ENCODE measurements around the gene HEXD.
"Not testable (repeated sequence)": the region's sequence is repeated elsewhere in the genome, so short reads cannot be mapped to it uniquely, and the experiment has no call there.

The HEXD gene

DNA sequence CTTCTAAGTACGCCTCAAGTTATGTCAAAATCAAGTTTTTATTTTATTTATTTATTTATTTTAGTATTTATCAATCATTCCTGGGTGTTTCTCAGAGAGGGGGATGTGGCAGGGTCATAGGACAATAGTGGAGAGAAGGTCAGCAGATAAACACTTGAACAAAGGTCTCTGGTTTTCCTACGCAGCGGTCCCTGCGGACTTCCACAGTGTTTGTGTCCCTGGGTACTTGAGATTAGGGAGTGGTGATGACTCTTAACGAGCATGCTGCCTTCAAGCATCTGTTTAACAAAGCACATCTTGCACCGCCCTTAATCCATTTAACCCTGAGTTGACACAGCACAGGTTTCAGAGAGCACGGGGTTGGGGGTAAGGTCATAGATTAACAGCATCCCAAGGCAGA is 35.0 kb downstream of the HEXD start:
- in situ Hi-C loops (cut with HindIII; ENCODE audit: low sequenced_read_pairs) = not testable (repeated sequence)

DNA sequence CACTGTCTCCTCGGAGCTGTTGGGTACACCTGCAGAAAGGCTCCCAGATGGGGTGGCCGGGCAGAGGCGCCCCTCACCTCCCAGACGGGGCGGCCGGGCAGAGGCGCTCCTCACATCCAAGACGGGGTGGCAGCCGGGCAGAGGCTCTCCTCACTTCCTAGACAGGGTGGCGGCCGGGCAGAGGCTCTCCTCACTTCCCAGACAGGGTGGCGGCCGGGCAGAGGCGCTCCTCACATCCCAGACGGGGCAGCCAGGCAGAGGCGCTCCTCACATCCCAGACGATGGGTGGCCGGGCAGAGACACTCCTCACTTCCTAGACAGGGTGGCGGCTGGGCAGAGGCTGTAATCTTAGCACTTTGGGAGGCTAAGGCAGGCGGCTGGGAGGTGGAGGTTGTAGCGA is 35.6 kb downstream of the HEXD start:
- in situ Hi-C loops (cut with HindIII; ENCODE audit: low sequenced_read_pairs) = not testable (repeated sequence)

DNA sequence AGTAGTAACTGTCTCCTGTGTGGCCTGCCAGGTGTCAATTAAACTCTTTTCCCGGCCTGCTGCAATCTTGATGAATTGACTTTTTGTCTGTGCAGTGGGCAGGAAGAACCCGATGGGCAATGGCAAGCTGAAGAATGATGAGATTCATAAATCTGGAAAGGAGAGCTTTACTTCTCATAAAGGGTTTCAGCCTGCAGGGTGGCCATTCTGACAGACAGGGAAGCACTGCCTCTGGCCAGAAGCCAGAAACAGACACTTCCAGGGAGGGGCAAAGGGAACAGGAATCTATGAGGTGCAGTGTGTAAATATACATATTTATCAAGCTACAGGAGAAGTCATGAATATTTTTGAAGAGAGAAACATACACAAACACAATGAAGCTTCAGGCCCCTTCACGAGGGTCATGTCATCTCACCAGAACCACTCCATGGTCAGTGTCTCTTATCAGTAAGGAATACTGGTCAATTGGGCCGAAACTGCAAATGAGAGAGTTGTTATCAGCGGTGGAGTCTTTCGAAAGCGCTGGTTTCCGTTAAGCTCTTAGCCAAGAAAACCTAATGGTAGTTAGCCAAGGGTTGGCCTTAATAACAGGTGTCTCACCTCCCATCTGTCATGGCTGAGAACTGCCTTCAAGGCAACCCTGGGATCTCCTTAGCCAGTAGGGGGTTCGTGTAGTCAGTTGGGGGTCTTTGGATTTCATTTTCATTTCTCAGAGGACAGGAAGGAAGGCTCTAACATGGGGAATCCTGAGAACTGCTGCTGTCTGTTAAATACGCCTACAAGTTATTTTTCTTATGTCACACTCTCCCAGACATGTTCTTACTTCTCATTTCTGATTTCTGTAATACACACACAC is 39.2 kb downstream of the HEXD start:
- in situ Hi-C loops (cut with HindIII; ENCODE audit: low sequenced_read_pairs) = no loop called here

DNA sequence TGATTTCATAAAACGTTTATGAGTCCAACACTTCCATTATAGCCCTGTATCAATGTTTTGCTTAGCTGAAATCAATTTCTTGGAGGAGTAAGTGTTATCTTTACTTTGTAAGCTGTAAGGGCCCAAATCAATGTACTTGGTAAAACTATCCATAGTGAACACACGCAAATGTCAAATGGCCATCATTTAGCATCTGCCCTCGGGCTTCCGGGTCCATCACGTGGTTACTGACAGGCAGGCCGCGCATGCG is 39.7 kb downstream of the HEXD start:
- in situ Hi-C loops (cut with HindIII; ENCODE audit: low sequenced_read_pairs) = no loop called here

DNA sequence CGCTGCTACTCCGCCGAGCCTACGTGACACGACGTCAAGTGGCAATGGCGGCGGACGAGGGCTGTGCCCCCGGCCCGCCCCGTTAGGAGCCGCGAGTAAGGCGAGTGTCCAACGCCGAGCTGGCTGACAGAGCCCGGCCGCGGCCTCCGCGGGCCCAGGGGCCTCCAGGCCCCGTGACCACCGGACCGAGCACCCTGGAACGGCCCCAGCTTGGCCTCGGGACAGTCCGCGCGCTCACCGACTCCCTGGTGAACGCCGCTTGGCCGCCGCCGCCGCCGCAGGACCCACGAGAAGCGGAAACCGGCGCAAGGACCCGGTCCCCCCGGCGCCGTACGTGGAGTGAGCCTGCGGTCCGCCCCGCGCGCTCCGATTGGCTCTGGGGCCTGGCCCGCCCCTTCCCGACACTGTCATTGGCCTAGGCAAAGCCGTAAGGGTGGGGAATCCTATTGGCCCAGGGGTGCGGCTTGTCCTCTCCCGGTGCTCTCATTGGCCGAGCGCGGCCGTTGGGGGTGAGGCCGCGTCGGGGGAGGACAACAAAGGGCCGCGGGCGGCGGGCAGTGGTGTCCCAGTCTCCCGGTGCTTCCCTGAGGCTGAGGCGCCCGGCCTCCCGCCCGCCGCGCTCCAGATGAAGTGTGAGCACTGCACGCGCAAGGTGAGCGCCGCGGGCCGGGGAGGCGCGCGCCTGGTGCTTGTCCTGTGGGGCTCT is 40.2 kb downstream of the HEXD start, which contains the start of gene NARF:
NARF (plus strand) TSS at position 563 of the 706 bp plus-strand sequence; CDS start at position 626, 63 bp downstream.
- in situ Hi-C loops (cut with HindIII; ENCODE audit: low sequenced_read_pairs) = no loop called here

DNA sequence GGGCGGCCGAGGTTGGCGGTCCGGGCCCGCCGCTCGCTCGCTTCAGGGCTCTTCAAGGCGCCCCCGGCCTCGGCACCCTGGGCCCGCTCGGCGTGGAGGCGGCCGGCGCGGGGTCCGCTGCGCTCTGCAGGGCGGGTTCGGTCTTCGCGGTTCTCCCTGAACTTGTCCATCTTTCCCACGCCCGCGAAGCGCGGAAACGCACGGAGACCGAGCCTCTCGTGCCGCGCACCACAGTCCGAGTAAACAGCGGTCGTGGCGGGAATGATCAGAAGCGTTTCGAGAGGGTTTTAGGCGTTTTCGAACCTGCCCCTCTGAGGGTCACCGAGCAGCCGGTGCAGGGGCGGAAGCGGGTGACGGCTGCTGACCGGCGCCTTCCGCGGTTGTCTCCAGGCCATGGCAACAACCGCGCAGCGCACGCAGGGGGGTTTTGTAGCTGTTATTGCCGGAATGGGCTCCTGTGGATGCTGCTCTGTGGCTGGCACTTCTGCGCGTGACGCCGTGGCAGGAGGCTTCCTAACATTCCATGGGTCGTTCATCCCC is 40.8 kb downstream of the HEXD start:
- in situ Hi-C loops (cut with HindIII; ENCODE audit: low sequenced_read_pairs) = no loop called here

DNA sequence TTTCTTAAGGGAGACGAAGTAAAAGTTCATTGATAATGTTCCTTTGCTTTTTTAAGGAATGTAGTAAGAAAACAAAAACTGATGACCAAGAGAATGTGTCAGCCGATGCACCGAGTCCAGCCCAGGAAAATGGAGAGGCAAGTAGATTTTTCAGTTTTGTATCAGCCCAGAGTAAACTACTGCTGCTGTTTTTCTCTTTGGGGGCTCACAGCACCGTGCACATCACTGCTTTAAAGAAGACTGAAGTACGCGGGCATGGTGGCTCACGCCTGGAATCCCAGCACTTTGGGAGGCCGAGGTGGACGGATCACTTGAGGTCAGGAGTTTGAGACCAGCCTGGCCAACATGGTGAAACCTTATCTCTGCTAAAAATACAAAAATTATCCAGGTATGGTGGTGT is 41.8 kb downstream of the HEXD start:
- in situ Hi-C loops (cut with HindIII; ENCODE audit: low sequenced_read_pairs) = not testable (repeated sequence)

DNA sequence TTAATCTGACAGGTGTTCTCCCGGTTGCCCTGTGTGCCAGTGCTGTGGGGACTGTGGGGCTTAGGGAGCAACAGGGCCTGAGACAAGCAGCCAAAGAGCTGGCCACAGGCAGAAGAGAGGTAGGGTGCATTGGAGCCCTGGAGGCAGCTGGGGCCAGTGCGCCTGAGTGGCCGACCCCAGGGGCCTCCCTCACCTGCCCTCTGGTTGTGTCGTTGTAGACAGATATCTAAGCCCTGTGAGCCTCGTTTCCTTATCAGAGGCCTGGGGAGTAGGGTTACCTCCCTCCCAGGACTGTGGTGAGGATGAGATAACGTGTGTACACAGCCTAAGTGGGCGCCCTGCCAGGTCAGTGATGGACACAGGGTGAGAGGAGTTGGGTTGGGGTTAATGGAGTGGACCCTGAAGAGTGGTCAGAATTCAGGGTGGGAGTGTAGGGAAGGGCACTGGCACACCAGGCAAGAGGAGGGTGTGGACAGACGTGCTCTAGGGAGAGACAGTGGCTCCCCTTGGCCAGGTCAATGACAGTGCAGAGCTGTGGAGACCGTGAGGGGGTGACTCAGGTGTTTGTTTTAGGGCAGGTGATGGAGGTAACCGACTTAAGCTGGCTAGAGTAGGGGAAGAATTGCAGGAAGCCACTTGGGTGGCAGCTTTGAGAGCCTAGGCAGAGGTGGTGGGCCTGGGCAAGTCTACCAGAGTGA is 43.8 kb downstream of the HEXD start:
- in situ Hi-C loops (cut with HindIII; ENCODE audit: low sequenced_read_pairs) = no loop called here

DNA sequence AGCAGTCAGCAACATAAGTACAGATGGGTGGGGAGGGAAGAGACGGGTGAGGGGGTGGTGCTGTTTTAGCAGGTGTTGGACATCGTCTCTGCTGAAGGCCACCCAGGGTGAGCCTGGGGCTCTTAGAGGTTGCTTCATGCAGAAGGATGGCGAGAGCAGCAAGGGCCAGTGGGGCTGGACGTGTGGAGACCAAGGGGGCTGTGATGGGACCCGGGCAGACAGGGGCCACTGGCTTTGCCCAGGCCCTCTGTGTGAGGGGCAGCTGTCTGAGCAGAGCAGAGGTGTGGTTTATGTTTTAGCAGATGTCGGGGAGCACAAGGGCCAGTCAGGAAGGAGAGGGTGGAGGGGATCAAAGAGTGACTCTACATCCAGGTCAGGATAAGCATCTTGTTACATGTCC is 45.2 kb downstream of the HEXD start:
- in situ Hi-C loops (cut with HindIII; ENCODE audit: low sequenced_read_pairs) = no loop called here

DNA sequence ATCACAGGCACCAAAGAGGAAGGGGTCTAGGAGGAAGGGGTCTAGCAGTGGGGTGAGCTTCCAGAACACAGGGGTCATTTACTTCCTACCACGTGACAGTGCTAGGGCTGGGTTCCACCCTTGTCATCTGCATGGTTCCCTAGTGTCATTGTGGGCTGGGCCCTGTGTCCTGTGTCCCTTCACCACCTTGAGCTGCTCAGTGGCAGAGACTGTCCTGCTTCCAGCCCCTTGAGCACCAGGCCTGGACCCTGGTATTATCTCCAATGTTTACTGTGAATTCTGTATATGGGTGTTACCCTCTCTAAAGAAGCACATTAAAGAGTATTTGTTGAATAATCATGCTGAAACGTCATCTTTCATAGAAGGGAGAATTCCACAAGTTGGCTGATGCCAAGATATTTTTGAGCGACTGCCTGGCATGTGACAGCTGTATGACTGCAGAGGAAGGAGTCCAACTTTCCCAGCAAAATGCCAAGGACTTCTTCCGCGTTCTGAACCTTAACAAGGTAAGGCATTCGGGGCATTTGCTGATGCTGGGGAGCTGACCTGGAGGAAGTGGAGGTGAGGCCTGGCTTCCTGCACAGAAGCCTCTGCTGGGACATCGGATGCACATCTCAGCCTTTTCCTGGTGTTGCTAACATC is 45.9 kb downstream of the HEXD start:
- in situ Hi-C loops (cut with HindIII; ENCODE audit: low sequenced_read_pairs) = no loop called here

DNA sequence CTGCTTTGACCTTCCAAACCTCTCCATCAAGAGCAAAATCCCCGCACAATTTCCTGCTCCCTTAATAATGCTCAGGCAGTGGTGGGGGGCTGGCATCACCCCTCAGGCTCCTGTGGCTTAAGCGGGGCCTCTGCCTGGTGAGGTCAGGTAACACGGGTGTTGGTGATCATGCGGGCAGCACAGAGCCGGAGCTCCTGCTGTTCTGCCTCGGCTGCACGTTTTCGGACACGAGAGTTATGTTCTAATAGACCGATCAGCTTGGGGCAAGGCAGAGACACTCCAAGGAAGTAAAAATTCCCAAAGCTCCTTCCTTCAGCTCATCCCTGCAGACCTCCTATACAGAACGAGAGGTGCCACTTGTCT is 46.4 kb downstream of the HEXD start:
- in situ Hi-C loops (cut with HindIII; ENCODE audit: low sequenced_read_pairs) = no loop called here

DNA sequence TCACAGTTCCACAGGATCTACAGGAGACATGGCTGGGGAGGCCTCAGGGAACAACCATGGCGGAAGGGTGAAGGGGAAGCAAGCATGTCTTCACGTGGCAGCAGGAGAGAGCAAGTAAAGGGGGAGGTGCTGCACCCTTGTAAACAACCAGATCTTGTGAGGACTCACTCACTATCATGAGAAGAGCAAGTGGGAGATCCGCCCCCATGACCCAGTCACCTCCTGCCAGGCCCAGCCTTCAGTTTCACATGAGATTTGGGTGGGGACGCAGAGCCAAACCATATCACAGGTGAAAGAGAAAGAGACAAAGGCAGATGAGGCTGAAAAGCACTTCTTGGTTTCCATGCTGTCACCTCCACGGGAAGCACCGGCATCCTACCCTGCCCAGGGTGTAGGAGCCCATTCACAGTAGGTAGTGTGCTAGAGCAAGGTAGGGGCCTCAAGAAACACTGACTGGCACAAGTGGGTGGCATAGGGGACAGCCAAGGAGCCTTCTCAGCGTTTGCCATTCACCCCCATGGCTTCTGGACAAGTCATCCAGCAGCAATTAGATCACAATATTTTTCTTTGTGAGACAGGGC is 47.0 kb downstream of the HEXD start:
- in situ Hi-C loops (cut with HindIII; ENCODE audit: low sequenced_read_pairs) = no loop called here

DNA sequence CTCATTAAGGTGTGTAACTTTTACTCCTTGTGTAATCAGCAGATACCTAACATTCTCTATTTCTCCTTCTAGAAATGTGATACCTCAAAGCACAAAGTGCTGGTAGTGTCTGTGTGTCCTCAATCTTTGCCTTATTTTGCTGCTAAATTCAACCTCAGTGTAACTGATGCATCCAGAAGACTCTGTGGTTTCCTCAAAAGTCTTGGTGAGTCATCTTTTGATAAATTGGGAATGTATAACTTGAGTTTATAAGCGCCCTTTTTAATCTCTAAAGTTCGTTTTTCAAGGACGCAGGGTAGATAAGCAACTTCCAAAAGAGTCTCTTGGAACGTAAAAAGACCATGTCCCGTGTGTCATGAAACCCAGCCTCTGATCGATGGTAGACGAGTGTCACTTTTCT is 50.5 kb downstream of the HEXD start:
- in situ Hi-C loops (cut with HindIII; ENCODE audit: low sequenced_read_pairs) = no loop called here

DNA sequence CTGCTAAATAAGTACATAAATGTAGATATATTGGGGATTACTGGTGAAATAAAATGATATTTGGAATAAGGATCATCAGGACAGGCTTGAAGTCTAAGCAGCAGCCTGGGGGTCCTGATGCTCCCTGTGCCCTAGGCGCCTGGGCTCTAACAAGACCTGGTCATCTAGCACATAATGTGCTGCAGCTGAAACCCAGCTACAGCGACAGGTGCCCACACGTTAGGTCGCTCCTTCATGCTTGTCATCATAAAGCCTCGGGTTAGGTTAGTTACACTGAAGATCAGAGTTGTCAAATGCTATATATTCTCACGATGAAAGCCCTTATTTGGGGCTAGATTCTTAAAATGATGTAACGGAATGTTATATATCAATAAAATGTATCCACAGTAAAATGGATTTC is 51.9 kb downstream of the HEXD start:
- in situ Hi-C loops (cut with HindIII; ENCODE audit: low sequenced_read_pairs) = no loop called here

DNA sequence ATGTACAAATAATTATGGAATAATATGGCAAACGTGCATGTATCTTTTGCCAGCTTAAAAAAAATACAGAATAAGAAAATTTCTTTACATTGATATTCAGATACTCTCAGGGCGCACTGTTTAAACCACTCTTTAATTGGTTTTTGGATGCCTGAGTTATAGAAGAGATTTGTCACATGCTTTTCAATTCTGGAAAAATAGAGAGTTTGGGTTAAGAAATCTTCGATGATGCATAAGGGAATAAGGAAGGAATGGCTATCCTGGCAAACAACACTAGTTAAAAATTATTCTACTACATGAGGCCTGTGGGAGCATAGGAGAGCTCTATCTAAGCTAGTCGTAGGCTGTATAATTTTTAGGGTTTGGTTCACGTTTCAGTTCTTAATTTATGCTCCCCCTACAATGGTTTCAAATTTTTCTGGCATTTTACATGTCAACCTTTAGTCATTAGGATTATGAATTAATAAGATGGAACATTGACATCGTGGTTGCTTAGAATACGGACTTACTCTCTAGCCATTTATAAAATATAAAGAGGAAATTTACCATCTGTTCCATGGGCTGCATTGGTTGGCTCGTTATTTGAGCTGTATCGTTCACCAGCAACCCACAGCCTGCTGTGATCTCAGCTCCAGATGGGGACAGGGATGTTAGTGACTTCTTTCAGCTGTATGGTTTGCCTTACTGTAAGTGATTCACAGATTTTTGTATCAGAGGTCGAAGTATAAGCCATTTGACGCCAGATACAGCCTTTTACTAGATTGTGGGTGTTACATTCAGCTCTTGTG is 56.3 kb downstream of the HEXD start:
- in situ Hi-C loops (cut with HindIII; ENCODE audit: low sequenced_read_pairs) = no loop called here

DNA sequence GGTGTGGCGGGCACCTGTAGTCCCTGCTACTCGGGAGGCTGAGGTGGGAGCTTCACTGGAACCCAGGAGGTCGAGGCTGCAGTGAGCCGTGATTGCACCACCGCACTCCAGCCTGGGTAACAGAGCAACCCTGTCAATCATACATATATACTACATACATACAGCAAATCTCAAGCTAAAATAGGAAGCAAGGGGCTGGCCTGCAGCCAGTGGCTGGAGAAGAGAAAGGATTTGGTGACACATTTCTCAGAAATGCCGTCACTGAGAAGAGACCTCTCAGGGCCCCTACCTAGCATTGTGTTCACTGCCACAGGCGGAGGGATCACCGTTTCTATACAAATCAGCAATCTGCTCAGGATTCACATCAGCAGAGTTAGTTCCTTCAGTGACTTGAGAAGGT is 57.3 kb downstream of the HEXD start:
- in situ Hi-C loops (cut with HindIII; ENCODE audit: low sequenced_read_pairs) = no loop called here

DNA sequence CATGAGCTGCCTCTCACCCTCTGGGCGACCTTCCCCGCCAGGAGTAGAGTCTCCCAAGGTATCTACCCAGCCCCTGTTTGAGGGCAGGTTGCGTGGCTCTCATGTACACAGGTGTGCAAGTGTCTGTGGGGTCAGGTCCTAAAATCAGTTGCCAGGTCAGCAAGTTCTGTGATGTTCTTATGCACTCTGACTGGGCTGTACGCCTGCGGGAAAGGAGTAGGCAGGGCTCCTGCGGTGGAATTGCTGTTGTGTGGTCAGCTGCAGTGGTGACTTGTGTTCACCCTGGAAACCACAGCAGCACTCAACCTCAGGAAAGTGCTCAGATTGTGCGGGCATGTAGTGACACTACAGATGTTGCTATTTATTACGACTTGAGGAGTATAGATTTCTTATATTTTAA is 59.8 kb downstream of the HEXD start:
- in situ Hi-C loops (cut with HindIII; ENCODE audit: low sequenced_read_pairs) = no loop called here

DNA sequence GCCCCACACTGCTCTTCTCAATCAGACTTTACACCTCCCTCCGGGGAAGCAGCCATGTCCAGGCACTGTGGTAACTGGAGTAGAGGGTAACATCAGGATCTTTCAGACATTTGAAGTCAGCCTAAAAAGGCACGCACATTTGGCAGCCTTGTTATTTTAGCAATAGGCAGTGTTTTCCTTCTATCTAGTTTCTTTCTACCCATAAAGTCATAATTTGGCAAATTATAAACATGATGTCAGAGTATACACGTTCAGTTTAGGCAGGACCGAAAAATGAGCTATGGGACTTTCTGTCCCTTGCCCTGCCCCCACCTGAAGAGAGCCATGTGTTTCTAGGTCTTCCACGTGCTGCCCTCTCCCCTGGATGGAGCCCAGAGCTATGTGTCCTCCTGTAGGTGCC is 61.5 kb downstream of the HEXD start:
- in situ Hi-C loops (cut with HindIII; ENCODE audit: low sequenced_read_pairs) = no loop called here

DNA sequence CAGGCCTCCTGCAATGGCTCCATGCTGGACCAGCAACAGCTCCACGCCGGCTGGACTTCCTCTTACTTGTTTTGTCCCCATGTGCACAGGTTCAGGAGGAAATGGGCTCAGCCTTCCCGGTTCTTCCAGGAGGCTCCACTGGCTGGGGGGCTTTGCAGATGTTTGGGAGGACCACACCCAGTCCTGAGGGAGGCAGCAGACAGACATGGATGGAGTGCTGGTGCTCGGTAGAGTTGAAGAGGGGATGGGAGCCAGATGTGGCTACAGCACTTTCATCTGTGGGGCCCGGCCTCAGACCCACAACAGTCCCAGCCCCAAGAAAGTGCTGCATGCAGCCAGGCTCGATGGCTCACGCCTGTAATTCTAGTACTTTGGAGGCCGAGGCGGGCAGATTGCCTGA is 62.2 kb downstream of the HEXD start:
- in situ Hi-C loops (cut with HindIII; ENCODE audit: low sequenced_read_pairs) = no loop called here

DNA sequence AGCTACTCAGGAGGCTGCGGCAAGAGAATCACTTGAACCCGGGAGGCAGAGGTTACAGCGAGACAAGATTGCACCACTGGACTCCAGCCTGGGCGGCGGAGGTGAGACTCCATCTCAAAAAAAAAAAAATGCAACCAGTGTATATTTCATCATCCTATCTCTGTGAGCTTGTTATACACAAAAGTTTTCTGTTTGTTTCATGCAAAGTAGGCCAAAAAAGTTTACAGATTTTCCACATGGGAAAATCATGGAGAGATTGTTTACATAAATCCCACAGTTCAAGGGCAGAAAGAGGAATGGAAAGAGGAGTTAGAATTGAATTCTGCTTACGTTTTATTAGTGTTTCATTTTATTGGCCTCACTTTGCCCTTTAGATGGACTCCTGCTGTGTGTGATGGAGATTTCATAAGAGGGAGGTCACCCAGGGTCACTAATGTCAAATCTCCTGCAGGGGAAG is 65.1 kb downstream of the HEXD start:
- in situ Hi-C loops (cut with HindIII; ENCODE audit: low sequenced_read_pairs) = no loop called here
